CD14-positive monocyte (primary cell): ENCODE data around the gene CXXC5. TPM values are rescaled to one million over a fixed set of nuclear protein-coding genes. Genes with fewer than 3 reads are reported as not detected.

Experiments
- DNase-seq, 3 donors: peaks; one replicate each; pipeline ENCODE4 v3.0.0-alpha.2; 2011 to 2022
- H2AFZ ChIP-seq: 2 replicates; pipeline ENCODE4 v1.6.0; 2012; ENCODE audit warnings: mild to moderate bottlenecking, low read depth, low read length, inconsistent platforms; ENCODE audit not compliant: insufficient read depth, poor library complexity, severe bottlenecking
- H3K27ac ChIP-seq, 2 donors: 1 replicate in 1 of 2; 2 replicates in 1 of 2; pipeline ENCODE4 v1.5.1; 2012 to 2013; ENCODE audit warnings: low read length in 2 of 2, control low read depth in 1 of 2, inconsistent platforms in 1 of 2, low read depth in 1 of 2, mild to moderate bottlenecking in 1 of 2
- H3K27me3 ChIP-seq, 2 donors: one replicate each; pipeline versions ENCODE4 v1.6.0 to v1.6.1; 2011 to 2013; ENCODE audit warnings: low read length in 2 of 2; ENCODE audit not compliant: control insufficient read depth in 2 of 2, insufficient read depth in 2 of 2
- H3K36me3 ChIP-seq, 2 donors: replicated peaks in 1 of 2; 1 replicate in 1 of 2; 2 replicates in 1 of 2; pipeline versions ENCODE4 v1.5.1 to v1.6.1; 2012 to 2013; ENCODE audit warnings: low read length in 2 of 2, control low read depth in 1 of 2, inconsistent platforms in 1 of 2, mild to moderate bottlenecking in 1 of 2; ENCODE audit not compliant: insufficient read depth in 2 of 2, control insufficient read depth in 1 of 2
- H3K4me1 ChIP-seq, 2 donors: 1 replicate in 1 of 2; 2 replicates in 1 of 2; pipeline versions ENCODE4 v1.5.1 to v1.6.1; 2012 to 2013; ENCODE audit warnings: low read length in 2 of 2, control low read depth in 1 of 2, inconsistent platforms in 1 of 2, mild to moderate bottlenecking in 1 of 2, moderate library complexity in 1 of 2; ENCODE audit not compliant: insufficient read depth in 2 of 2, control insufficient read depth in 1 of 2
- H3K4me2 ChIP-seq: replicated peaks from 2 replicates; pipeline ENCODE3; 2012; ENCODE audit warnings: low read length, moderate library complexity, mild to moderate bottlenecking; ENCODE audit not compliant: poor library complexity, severe bottlenecking; ENCODE audit errors: extremely low read depth
- H3K4me3 ChIP-seq, 3 experiments: fragments of 200-600 bp in 1 of 3; sonication (generic) in 1 of 3; replicated peaks in 1 of 3; 1 replicate in 2 of 3; 2 replicates in 1 of 3; pipeline ENCODE4 v1.5.1; 2011 to 2013; ENCODE audit warnings: low read length in 3 of 3, mild to moderate bottlenecking in 3 of 3, control low read depth in 2 of 3, low read depth in 2 of 3, inconsistent platforms in 1 of 3, moderate library complexity in 1 of 3
- H3K79me2 ChIP-seq: 2 replicates; pipeline ENCODE4 v1.6.0; 2012; ENCODE audit warnings: mild to moderate bottlenecking, control low read depth, inconsistent platforms, low read length, moderate library complexity; ENCODE audit not compliant: insufficient read depth
- H3K9ac ChIP-seq: 2 replicates; pipeline ENCODE4 v1.6.0; 2017; ENCODE audit warnings: low read length, mild to moderate bottlenecking; ENCODE audit not compliant: insufficient read depth, poor library complexity, severe bottlenecking
- H3K9me3 ChIP-seq, 2 donors: replicated peaks in 1 of 2; 1 replicate in 1 of 2; 2 replicates in 1 of 2; pipeline versions ENCODE4 v1.5.1 to v1.6.1; 2012 to 2013; ENCODE audit warnings: low read length in 2 of 2, control low read depth in 1 of 2; ENCODE audit not compliant: control insufficient read depth in 1 of 2, insufficient read depth in 1 of 2
- H4K20me1 ChIP-seq: 2 replicates; pipeline ENCODE4 v1.6.0; 2012; ENCODE audit warnings: mild to moderate bottlenecking, low read length, control low read depth, moderate library complexity; ENCODE audit not compliant: insufficient read depth
- H3K27ac Mint-ChIP-seq, 7 donors: one replicate each; pipeline ENCODE4 v1.8.0; 2020; ENCODE audit warnings: mild to moderate bottlenecking in 7 of 7, mixed read lengths in 7 of 7, moderate library complexity in 6 of 7, inconsistent platforms in 2 of 7
- H3K27me3 Mint-ChIP-seq, 3 donors: one replicate each; pipeline ENCODE4 v1.8.0; 2021 to 2022; ENCODE audit warnings: low read depth in 3 of 3, mild to moderate bottlenecking in 3 of 3, mixed read lengths in 3 of 3, moderate library complexity in 3 of 3, inconsistent platforms in 1 of 3
- H3K36me3 Mint-ChIP-seq, 2 donors: one replicate each; pipeline ENCODE4 v1.8.0; 2020; ENCODE audit warnings: mixed read lengths in 2 of 2, inconsistent platforms in 1 of 2, mild to moderate bottlenecking in 1 of 2
- H3K4me1 Mint-ChIP-seq: one replicate; pipeline ENCODE4 v1.8.0; 2020; ENCODE audit warnings: mild to moderate bottlenecking, mixed read lengths
- H3K4me3 Mint-ChIP-seq, 2 donors: one replicate each; pipeline ENCODE4 v1.8.0; 2020; ENCODE audit warnings: mild to moderate bottlenecking in 2 of 2, mixed read lengths in 2 of 2, moderate library complexity in 1 of 2
- H3K9me3 Mint-ChIP-seq, 7 donors: one replicate each; pipeline ENCODE4 v1.8.0; 2020 to 2022; ENCODE audit warnings: mixed read lengths in 7 of 7, mild to moderate bottlenecking in 6 of 7, moderate library complexity in 6 of 7, inconsistent platforms in 2 of 7
- WGBS: methylation state at CpG from one replicate; pipeline ENCODE4 v1.1.5; 2013; ENCODE audit warnings: missing lambda C conversion rate; ENCODE audit not compliant: insufficient coverage; 5-methylcytosine and 5-hydroxymethylcytosine counted together
- intact Hi-C, 2 donors: fragments of 100-400 bp; cut with micrococcal nuclease; formaldehyde crosslinking; loops; one replicate each; pipeline versions ENCODE4 v1.15.0 to v1.15.1; 2023
- polyA plus RNA-seq, 3 donors: library from polyadenylated mRNA; depleted of rRNA in 1 of 3; unstranded in 2 of 3; stranded (reverse) in 1 of 3; fragments of 300-500 nt in 2 of 3; fragments of >200 nt in 1 of 3; fragmentation: Illumina TruSeq in 2 of 3; gene quantifications; 1 replicate in 2 of 3; 2 replicates in 1 of 3; pipeline ENCODE4 v1.2.3, GENCODE V29; 2012 to 2021
- TF ChIP-seq, protein P1 (sequence below): fragments of 200-600 bp; IDR thresholded peaks from one replicate; pipeline ENCODE4 v1.8.0; 2022; ENCODE audit warnings: antibody characterized with exemption, mild to moderate bottlenecking

CXXC5 gene
- polyA plus RNA-seq, 3 donors, result 22.4 to 37.2 (median 33.7) TPM

DNA sequence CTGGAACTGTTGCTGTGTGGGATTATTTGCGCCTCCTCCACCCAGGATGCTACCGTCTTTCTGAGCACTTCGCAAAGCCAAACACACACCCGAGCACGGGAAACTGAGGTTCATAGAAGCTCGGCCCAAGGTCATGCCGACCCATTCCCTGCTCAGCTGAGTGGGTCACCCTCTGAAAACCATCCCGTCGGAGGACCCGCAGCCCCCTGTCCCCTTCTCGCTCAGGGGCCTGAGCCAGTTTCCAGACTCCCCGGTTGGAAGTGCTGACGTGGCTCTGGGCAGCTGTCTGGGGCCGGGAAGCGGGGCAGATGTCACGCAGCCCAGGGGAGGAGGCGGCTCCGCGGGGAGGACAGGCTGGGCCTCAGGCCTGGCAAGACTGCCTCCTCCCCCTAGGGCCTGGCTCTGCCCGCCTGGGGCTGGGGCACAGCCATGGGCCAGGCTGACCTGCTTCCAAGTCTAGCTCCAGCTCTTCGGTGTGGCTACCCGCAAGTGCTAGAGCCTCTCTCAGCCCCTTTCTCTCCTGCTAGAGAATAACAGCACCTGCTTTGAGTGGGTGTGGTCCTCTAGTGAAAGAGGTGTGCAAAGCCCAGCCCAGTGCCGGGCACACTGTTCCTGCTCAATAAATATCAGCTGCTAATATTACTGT lies 9.9 kb upstream of the CXXC5 start:
- intact Hi-C loops, result loop anchor here (1.0 to 5.0 kb wide), 2 partner anchors 10 to 34 kb away; partner anchors contain the start of gene CXXC5 (in 1 of the 2)
- H3K27ac Mint-ChIP-seq, result peak overlapping the region; percentile 45 to 77 (median 59)
- Histone ChIP-seq H4K20me1 (peaks cover 44% of the 10 kb centered on the region), H3K79me2 (no peaks in the 10 kb centered on the region), H3K9ac (peak overlapping the region; percentile 63), H3K4me1 (peaks cover 34 to 43% of the 10 kb centered on the region in 2 donors), H3K9me3 (no peaks in the 10 kb centered on the region), H3K27ac (peak overlapping the region in 1 of 2 donors; percentile 42), H3K27me3 (peaks cover 0 to 22% of the 10 kb centered on the region in 2 donors), H3K4me3 (peak overlapping the region; percentile 22 to 67 (median 23)), H3K4me2 (peak overlapping the region; percentile 75), H3K36me3 (no peaks in the 10 kb centered on the region), H2AFZ (peak overlapping the region; percentile 55)
- peak; percentile 79 to 82 (median 80) for DNase-seq
- H3K4me1 Mint-ChIP-seq, result peaks cover 33% of the 10 kb centered on the region
- H3K27me3 Mint-ChIP-seq, result peaks cover 22 to 60% (median 29%) of the 10 kb centered on the region in 3 donors
- H3K4me3 Mint-ChIP-seq, result peak overlapping the region; percentile 80 to 89
- 2% methylated on average over 18 of the region's 23 CpGs for WGBS
- H3K36me3 Mint-ChIP-seq, result peaks cover 5 to 20% of the 10 kb centered on the region in 2 donors
- TF ChIP-seq, protein P1, sequence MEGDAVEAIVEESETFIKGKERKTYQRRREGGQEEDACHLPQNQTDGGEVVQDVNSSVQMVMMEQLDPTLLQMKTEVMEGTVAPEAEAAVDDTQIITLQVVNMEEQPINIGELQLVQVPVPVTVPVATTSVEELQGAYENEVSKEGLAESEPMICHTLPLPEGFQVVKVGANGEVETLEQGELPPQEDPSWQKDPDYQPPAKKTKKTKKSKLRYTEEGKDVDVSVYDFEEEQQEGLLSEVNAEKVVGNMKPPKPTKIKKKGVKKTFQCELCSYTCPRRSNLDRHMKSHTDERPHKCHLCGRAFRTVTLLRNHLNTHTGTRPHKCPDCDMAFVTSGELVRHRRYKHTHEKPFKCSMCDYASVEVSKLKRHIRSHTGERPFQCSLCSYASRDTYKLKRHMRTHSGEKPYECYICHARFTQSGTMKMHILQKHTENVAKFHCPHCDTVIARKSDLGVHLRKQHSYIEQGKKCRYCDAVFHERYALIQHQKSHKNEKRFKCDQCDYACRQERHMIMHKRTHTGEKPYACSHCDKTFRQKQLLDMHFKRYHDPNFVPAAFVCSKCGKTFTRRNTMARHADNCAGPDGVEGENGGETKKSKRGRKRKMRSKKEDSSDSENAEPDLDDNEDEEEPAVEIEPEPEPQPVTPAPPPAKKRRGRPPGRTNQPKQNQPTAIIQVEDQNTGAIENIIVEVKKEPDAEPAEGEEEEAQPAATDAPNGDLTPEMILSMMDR, result no peak
- no peaks in the 10 kb centered on the region for H3K9me3 Mint-ChIP-seq

GRCh38 chr5:139638736-139639618 lies 9.2 kb upstream of the CXXC5 start:
- 73% methylated on average over 7 of the region's 12 CpGs for WGBS
- Mint-ChIP-seq H3K9me3 (no peaks in the 10 kb centered on the region), H3K4me3 (peak overlapping the region in 1 of 2 donors; percentile 89), H3K36me3 (peaks cover 5 to 22% of the 10 kb centered on the region in 2 donors), H3K27ac (peak overlapping the region in 1 of 7 donors; percentile 21), H3K4me1 (peaks cover 32% of the 10 kb centered on the region), H3K27me3 (peaks cover 22 to 67% (median 31%) of the 10 kb centered on the region in 3 donors)
- H3K36me3 ChIP-seq, result no peaks in the 10 kb centered on the region
- no peak for DNase-seq
- no peak overlapping the region for H3K4me3 ChIP-seq
- H3K9me3 ChIP-seq, result no peaks in the 10 kb centered on the region
- H4K20me1 ChIP-seq, result peaks cover 37% of the 10 kb centered on the region
- TF ChIP-seq, protein P1, result no peak
- H3K27ac ChIP-seq, result no peak overlapping the region
- H3K9ac ChIP-seq, result peak overlapping the region; percentile 63
- no peak overlapping the region for H2AFZ ChIP-seq
- peaks cover 34 to 43% of the 10 kb centered on the region in 2 donors for H3K4me1 ChIP-seq
- H3K27me3 ChIP-seq, result peaks cover 0 to 24% of the 10 kb centered on the region in 2 donors
- no peaks in the 10 kb centered on the region for H3K79me2 ChIP-seq
- intact Hi-C loops, result loop anchor here (1.0 to 5.0 kb wide), 2 partner anchors 9 to 33 kb away; partner anchors contain the start of gene CXXC5 (in 1 of the 2)
- H3K4me2 ChIP-seq, result peak overlapping the region; percentile 75
